ENCODE measurements around the gene KRTAP12-3. TPM values are rescaled to one million over a fixed set of nuclear protein-coding genes. Genes with fewer than 3 reads are reported as not detected.

Gene KRTAP12-3
- total RNA-seq, 1 experiment from 2014 or later: not detected

GRCh38 chr21:44701023-44701400 is 43.3 kb downstream of the KRTAP12-3 start:
- H3K4me3 ChIP-seq (ENCODE audit: low read depth, low read length, poor library complexity, severe bottlenecking): no peak overlapping the region
- ChIA-PET POLR2A (ENCODE audit: low non-redundant PET) (no interaction called here), CTCF (interaction anchor here (0.8 kb wide), 1 partner anchor 10 kb away, joined by 3 read pairs; the partner anchor contains the start of gene TSPEAR)
- intact Hi-C loops (cut with micrococcal nuclease; ENCODE audit: unreplicated experiment): no loop called here
- H3K27me3 ChIP-seq (replicated peaks; ENCODE audit: insufficient read depth, low read depth, low read length, poor library complexity): no peaks in the 10 kb centered on the region
- BruUV-seq (replicated peaks): no TSS peak
- no peak overlapping the region for H3K27ac ChIP-seq (ENCODE audit: low read depth, low read length, poor library complexity, severe bottlenecking)
- DNase-seq (ENCODE audit: low spot score): no peak
- no peaks in the 10 kb centered on the region for H3K36me3 ChIP-seq (ENCODE audit: insufficient read depth, low read length, poor library complexity, severe bottlenecking)
- H3K9me3 ChIP-seq (ENCODE audit: low read depth, low read length, poor library complexity, severe bottlenecking): no peaks in the 10 kb centered on the region
- TF ChIP-seq EZH2 (IDR thresholded peaks at IDR 0.05; ENCODE audit: borderline replicate concordance, low read depth, low read length, poor library complexity, severe bottlenecking): no peak
- no peak for TF ChIP-seq CTCF (conservative IDR thresholded peaks at IDR 0.05; ENCODE audit: low read depth, low read length)
- no peaks in the 10 kb centered on the region for H3K4me1 ChIP-seq (ENCODE audit: insufficient read depth, low read length, poor library complexity, severe bottlenecking)

DNA sequence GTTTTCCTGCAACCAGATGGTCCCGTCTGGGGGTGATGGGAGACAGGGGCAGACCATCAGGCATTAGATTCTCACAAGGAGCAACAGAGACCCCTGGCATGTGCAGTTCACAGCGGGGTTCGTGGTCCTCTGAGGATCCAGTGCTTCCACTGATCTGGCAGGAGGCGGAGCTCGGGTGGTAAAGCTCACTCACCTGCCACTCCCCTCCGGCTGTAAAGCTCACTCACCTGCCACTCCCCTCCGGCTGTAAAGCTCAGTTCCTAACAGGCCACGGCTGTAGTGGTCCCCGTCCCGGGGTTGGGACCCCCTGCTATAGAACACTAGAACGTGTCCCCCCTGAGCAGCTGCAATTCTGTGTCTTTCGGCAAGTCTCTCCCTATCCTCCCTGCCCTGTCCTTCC is 43.8 kb downstream of the KRTAP12-3 start:
- Histone ChIP-seq H3K27me3 (replicated peaks; ENCODE audit: insufficient read depth, low read depth, low read length, poor library complexity) (no peaks in the 10 kb centered on the region), H3K36me3 (ENCODE audit: insufficient read depth, low read length, poor library complexity, severe bottlenecking) (no peaks in the 10 kb centered on the region), H3K9me3 (ENCODE audit: low read depth, low read length, poor library complexity, severe bottlenecking) (no peaks in the 10 kb centered on the region), H3K27ac (ENCODE audit: low read depth, low read length, poor library complexity, severe bottlenecking) (no peak overlapping the region), H3K4me3 (ENCODE audit: low read depth, low read length, poor library complexity, severe bottlenecking) (no peak overlapping the region), H3K4me1 (ENCODE audit: insufficient read depth, low read length, poor library complexity, severe bottlenecking) (no peaks in the 10 kb centered on the region)
- ChIA-PET POLR2A (ENCODE audit: low non-redundant PET) (no interaction called here), CTCF (interaction anchor here (0.8 kb wide), 1 partner anchor 10 kb away, joined by 3 read pairs; the partner anchor contains the start of gene TSPEAR)
- TF ChIP-seq CTCF (conservative IDR thresholded peaks at IDR 0.05; ENCODE audit: low read depth, low read length) (no peak), EZH2 (IDR thresholded peaks at IDR 0.05; ENCODE audit: borderline replicate concordance, low read depth, low read length, poor library complexity, severe bottlenecking) (no peak)
- no TSS peak for BruUV-seq (replicated peaks)
- DNase-seq (ENCODE audit: low spot score): no peak
- intact Hi-C loops (cut with micrococcal nuclease; ENCODE audit: unreplicated experiment): no loop called here

GRCh38 chr21:44702111-44702972 is 44.6 kb downstream of the KRTAP12-3 start:
- BruUV-seq (replicated peaks): no TSS peak
- peaks cover 2% of the 10 kb centered on the region for H3K27me3 ChIP-seq (replicated peaks; ENCODE audit: insufficient read depth, low read depth, low read length, poor library complexity)
- ChIA-PET CTCF (no interaction called here), POLR2A (ENCODE audit: low non-redundant PET) (no interaction called here)
- H3K36me3 ChIP-seq (ENCODE audit: insufficient read depth, low read length, poor library complexity, severe bottlenecking): no peaks in the 10 kb centered on the region
- no peak overlapping the region for H3K4me3 ChIP-seq (ENCODE audit: low read depth, low read length, poor library complexity, severe bottlenecking)
- no peaks in the 10 kb centered on the region for H3K4me1 ChIP-seq (ENCODE audit: insufficient read depth, low read length, poor library complexity, severe bottlenecking)
- TF ChIP-seq EZH2 (IDR thresholded peaks at IDR 0.05; ENCODE audit: borderline replicate concordance, low read depth, low read length, poor library complexity, severe bottlenecking) (no peak), CTCF (conservative IDR thresholded peaks at IDR 0.05; ENCODE audit: low read depth, low read length) (no peak)
- H3K27ac ChIP-seq (ENCODE audit: low read depth, low read length, poor library complexity, severe bottlenecking): no peak overlapping the region
- intact Hi-C loops (cut with micrococcal nuclease; ENCODE audit: unreplicated experiment): no loop called here
- no peaks in the 10 kb centered on the region for H3K9me3 ChIP-seq (ENCODE audit: low read depth, low read length, poor library complexity, severe bottlenecking)
- no peak for DNase-seq (ENCODE audit: low spot score)

Measured in A673 (cell line).